K562 (cell line): ENCODE results near the gene DHRS3. TPM values are rescaled to one million over a fixed set of nuclear protein-coding genes. Genes with fewer than 3 reads are reported as not detected.

Experiments used
- CBFB ChIP-seq: sonication (generic); formaldehyde crosslinking; IDR thresholded peaks from 2 replicates; pipeline ENCODE4 v1.4.0; 2020; ENCODE audit warnings: mild to moderate bottlenecking, missing genetic modification reagents
- CHD1 ChIP-seq: fragments of 200-600 bp; sonication (generic); IDR thresholded peaks from one replicate; pipeline ENCODE4 v1.6.1; 2012; ENCODE audit warnings: mild to moderate bottlenecking, moderate library complexity, low read length, inconsistent platforms
- DDX20 ChIP-seq: fragments of 450-650 bp; IDR thresholded peaks from 2 replicates; pipeline ENCODE4 v1.6.1; 2016; ENCODE audit warnings: missing genetic modification characterization, low read depth, mild to moderate bottlenecking, missing compliant biosample characterization, moderate library complexity
- EGR1 ChIP-seq: fragments of 450-650 bp; conservative IDR thresholded peaks from 2 replicates; pipeline ENCODE4 v1.6.1; 2017; ENCODE audit warnings: mild to moderate bottlenecking
- EP400 ChIP-seq: fragments of 450-650 bp; IDR thresholded peaks from 2 replicates; pipeline ENCODE4 v1.6.1; 2017; ENCODE audit warnings: antibody characterized with exemption, mild to moderate bottlenecking, moderate library complexity
- GABPA ChIP-seq: fragments of 200-800 bp; sonication (Bioruptor generic); conservative IDR thresholded peaks from 2 replicates; pipeline ENCODE4 v1.6.1; 2016; ENCODE audit warnings: low read depth, missing genetic modification characterization, missing compliant biosample characterization
- HOXB6 ChIP-seq: fragments of 250-450 bp; sonication (Bioruptor Pico); IDR thresholded peaks from 2 replicates; pipeline ENCODE4 v1.5.1; 2022; ENCODE audit warnings: mild to moderate bottlenecking, borderline replicate concordance
- IFI16 ChIP-seq: fragments of 250-450 bp; sonication (Bioruptor Pico); IDR thresholded peaks from 2 replicates; pipeline ENCODE4 v2.1.2; 2022; ENCODE audit warnings: mild to moderate bottlenecking, inconsistent platforms
- ZNF24 ChIP-seq: fragments of 450-650 bp; IDR thresholded peaks from 2 replicates; pipeline ENCODE4 v1.6.1; 2016
- ZSCAN32 ChIP-seq: fragments of 450-650 bp; formaldehyde crosslinking; IDR thresholded peaks from 2 replicates; pipeline ENCODE4 v1.4.0; 2020; ENCODE audit warnings: mild to moderate bottlenecking, moderate library complexity
- polyA plus RNA-seq, 8 experiments: library from polyadenylated mRNA; depleted of rRNA in 4 of 8; stranded (reverse) in 5 of 8; unstranded in 3 of 8; fragments of >200 nt; fragmentation: Nextera tagmentation in 2 of 8; fragmentation: Illumina TruSeq in 1 of 8; extraction: Ambion mirVana in 2 of 8; extraction: Trizol in 1 of 8; gene quantifications; 2 replicates each; pipeline versions ENCODE4 v1.2.1 to v1.2.3, GENCODE V29; 2011 to 2014; ENCODE audit warnings: inconsistent platforms in 1 of 8, missing spikeins in 1 of 8
- total RNA-seq, 7 experiments: library from RNA; depleted of rRNA in 6 of 7; stranded (reverse); fragments of >200 nt in 6 of 7; fragmentation: Illumina TruSeq in 2 of 7; extraction: Trizol in 2 of 7; gene quantifications; 2 replicates each; pipeline versions ENCODE4 v1.2.1 to v1.2.3, GENCODE V29; 2011 to 2021; ENCODE audit warnings: low replicate concordance in 1 of 7
- TF ChIP-seq, protein P1 (sequence below): sonication (generic); formaldehyde crosslinking; IDR thresholded peaks from 2 replicates; pipeline ENCODE4 v1.9.0; 2022; ENCODE audit warnings: mild to moderate bottlenecking, missing genetic modification reagents
- TF ChIP-seq, protein P2 (sequence below): IDR thresholded peaks from 2 replicates; pipeline ENCODE4 v1.6.1; 2016; ENCODE audit warnings: missing genetic modification characterization, missing compliant biosample characterization
- TF ChIP-seq, protein P3 (sequence below): fragments of 450-650 bp; IDR thresholded peaks from 2 replicates; pipeline ENCODE4 v1.6.1; 2016
- TF ChIP-seq, protein P4 (sequence below): sonication (generic); formaldehyde crosslinking; IDR thresholded peaks from 2 replicates; pipeline ENCODE4 v1.8.1; 2023; ENCODE audit warnings: mild to moderate bottlenecking, missing genetic modification reagents

DHRS3 gene
- total and polyA plus RNA-seq, 9 of the 15 experiments (the other 6 are each of a cell fraction or from before 2014, with no cell fraction given), result 21.0 to 116 (median 58.7) TPM

DNA sequence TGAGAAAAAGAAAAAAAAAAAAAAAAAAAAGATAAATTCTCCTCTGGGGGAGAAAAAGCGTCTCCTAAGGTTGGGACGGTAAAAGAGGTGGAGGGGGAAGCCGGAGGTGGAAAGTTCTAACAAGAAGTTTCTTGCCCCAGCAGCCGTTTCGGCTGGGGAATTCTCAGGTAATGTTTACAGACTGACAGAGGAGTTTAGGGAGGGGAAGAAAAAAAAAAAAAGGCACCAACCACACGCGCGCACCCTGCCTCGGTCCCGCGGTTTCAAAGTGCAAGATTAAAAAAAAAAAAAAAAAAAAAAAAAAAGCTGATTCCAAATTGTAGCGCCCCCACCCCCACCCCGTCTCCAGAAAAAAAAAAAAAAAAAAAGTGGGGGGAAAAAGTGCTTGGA, 504 bp downstream of the DHRS3 start (continued):
- peak; percentile 25; the same call in 1 of the 2 replicates for TF ChIP-seq GABPA (tag)
- no peak for TF ChIP-seq IFI16
- no peak for TF ChIP-seq EP400
- TF ChIP-seq CBFB (CRISPR knock-in tag), result no peak
- TF ChIP-seq ZSCAN32 (CRISPR knock-in tag), result no peak
- no peak for TF ChIP-seq DDX20 (tag)
- TF ChIP-seq, protein P1, sequence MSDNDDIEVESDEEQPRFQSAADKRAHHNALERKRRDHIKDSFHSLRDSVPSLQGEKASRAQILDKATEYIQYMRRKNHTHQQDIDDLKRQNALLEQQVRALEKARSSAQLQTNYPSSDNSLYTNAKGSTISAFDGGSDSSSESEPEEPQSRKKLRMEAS (CRISPR knock-in tag), result no peak
- 0 out of 2 replicates have a peak, but pooled peaks have one; percentile 5 for TF ChIP-seq EGR1
- no peak for TF ChIP-seq HOXB6 (CRISPR knock-in tag)
- TF ChIP-seq, protein P2, sequence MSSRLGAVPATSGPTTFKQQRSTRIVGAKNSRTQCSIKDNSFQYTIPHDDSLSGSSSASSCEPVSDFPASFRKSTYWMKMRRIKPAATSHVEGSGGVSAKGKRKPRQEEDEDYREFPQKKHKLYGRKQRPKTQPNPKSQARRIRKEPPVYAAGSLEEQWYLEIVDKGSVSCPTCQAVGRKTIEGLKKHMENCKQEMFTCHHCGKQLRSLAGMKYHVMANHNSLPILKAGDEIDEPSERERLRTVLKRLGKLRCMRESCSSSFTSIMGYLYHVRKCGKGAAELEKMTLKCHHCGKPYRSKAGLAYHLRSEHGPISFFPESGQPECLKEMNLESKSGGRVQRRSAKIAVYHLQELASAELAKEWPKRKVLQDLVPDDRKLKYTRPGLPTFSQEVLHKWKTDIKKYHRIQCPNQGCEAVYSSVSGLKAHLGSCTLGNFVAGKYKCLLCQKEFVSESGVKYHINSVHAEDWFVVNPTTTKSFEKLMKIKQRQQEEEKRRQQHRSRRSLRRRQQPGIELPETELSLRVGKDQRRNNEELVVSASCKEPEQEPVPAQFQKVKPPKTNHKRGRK (tag), result peak; percentile 87
- TF ChIP-seq CHD1, result peak; percentile 43
- TF ChIP-seq, protein P3, sequence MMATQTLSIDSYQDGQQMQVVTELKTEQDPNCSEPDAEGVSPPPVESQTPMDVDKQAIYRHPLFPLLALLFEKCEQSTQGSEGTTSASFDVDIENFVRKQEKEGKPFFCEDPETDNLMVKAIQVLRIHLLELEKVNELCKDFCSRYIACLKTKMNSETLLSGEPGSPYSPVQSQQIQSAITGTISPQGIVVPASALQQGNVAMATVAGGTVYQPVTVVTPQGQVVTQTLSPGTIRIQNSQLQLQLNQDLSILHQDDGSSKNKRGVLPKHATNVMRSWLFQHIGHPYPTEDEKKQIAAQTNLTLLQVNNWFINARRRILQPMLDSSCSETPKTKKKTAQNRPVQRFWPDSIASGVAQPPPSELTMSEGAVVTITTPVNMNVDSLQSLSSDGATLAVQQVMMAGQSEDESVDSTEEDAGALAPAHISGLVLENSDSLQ, result no peak
- TF ChIP-seq ZNF24, result no peak
- TF ChIP-seq, protein P4, sequence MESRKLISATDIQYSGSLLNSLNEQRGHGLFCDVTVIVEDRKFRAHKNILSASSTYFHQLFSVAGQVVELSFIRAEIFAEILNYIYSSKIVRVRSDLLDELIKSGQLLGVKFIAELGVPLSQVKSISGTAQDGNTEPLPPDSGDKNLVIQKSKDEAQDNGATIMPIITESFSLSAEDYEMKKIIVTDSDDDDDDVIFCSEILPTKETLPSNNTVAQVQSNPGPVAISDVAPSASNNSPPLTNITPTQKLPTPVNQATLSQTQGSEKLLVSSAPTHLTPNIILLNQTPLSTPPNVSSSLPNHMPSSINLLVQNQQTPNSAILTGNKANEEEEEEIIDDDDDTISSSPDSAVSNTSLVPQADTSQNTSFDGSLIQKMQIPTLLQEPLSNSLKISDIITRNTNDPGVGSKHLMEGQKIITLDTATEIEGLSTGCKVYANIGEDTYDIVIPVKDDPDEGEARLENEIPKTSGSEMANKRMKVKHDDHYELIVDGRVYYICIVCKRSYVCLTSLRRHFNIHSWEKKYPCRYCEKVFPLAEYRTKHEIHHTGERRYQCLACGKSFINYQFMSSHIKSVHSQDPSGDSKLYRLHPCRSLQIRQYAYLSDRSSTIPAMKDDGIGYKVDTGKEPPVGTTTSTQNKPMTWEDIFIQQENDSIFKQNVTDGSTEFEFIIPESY, result no peak
